HepG2 (cell line): Measurements from ENCODE around the gene TOB1. TPM values are rescaled to one million over a fixed set of nuclear protein-coding genes. Genes with fewer than 3 reads are reported as not detected.

Source experiments
- ATRX ChIP-seq: sonication (generic); formaldehyde crosslinking; IDR thresholded peaks from 2 replicates; pipeline ENCODE4 v1.4.0; 2020; ENCODE audit warnings: missing genetic modification reagents, borderline replicate concordance
- BCL6 ChIP-seq: IDR thresholded peaks from 2 replicates; pipeline ENCODE4 v1.6.1; 2016; ENCODE audit warnings: missing genetic modification reagents, missing compliant biosample characterization
- CHD4 ChIP-seq: fragments of 200-600 bp; sonication (generic); IDR thresholded peaks from 2 replicates; pipeline ENCODE4 v1.7.0; 2017; ENCODE audit warnings: mild to moderate bottlenecking, low read length, borderline replicate concordance
- FOXP1 ChIP-seq, 2 experiments: fragments of 450-650 bp in 1 of 2; IDR thresholded peaks; 2 replicates each; pipeline ENCODE4 v1.6.1; 2017 to 2018; ENCODE audit warnings: antibody characterized with exemption in 1 of 2
- GLMP ChIP-seq: sonication (generic); formaldehyde crosslinking; IDR thresholded peaks from 2 replicates; pipeline ENCODE4 v1.9.0; 2021; ENCODE audit warnings: missing genetic modification reagents, mild to moderate bottlenecking, borderline replicate concordance
- IKZF5 ChIP-seq: IDR thresholded peaks from 2 replicates; pipeline ENCODE4 v1.6.1; 2018; ENCODE audit warnings: missing genetic modification reagents, mild to moderate bottlenecking, missing compliant biosample characterization
- MYNN ChIP-seq: sonication (generic); formaldehyde crosslinking; IDR thresholded peaks from 2 replicates; pipeline ENCODE4 v1.4.0; 2020; ENCODE audit warnings: mild to moderate bottlenecking, low read depth, missing genetic modification reagents
- NCOA5 ChIP-seq: sonication (generic); formaldehyde crosslinking; IDR thresholded peaks from 2 replicates; pipeline ENCODE4 v1.4.0; 2020; ENCODE audit warnings: missing genetic modification reagents
- NFYC ChIP-seq: IDR thresholded peaks from 2 replicates; pipeline ENCODE4 v1.6.1; 2016; ENCODE audit warnings: missing genetic modification reagents, missing compliant biosample characterization
- PHF20 ChIP-seq: sonication (generic); formaldehyde crosslinking; IDR thresholded peaks from 2 replicates; pipeline ENCODE4 v1.5.0; 2020; ENCODE audit warnings: mild to moderate bottlenecking, missing genetic modification reagents
- SKI ChIP-seq: fragments of 450-650 bp; IDR thresholded peaks from one replicate; pipeline ENCODE4 v1.6.1; 2018; ENCODE audit warnings: mild to moderate bottlenecking; ENCODE audit not compliant: partially characterized antibody
- TAF15 ChIP-seq: fragments of 200-400 bp; formaldehyde crosslinking; IDR thresholded peaks from one replicate; pipeline ENCODE4 v1.6.1; 2018; ENCODE audit warnings: mild to moderate bottlenecking, low read depth, low read length; ENCODE audit not compliant: poor library complexity, severe bottlenecking
- TBX3 ChIP-seq: fragments of 450-650 bp; IDR thresholded peaks from 2 replicates; pipeline ENCODE4 v1.6.1; 2017; ENCODE audit warnings: antibody characterized with exemption, mild to moderate bottlenecking, inconsistent platforms, borderline replicate concordance
- TIGD3 ChIP-seq: sonication (generic); formaldehyde crosslinking; IDR thresholded peaks from 2 replicates; pipeline ENCODE4 v1.5.1; 2020; ENCODE audit warnings: mild to moderate bottlenecking, missing genetic modification reagents, borderline replicate concordance
- ZMAT3 ChIP-seq: sonication (generic); formaldehyde crosslinking; conservative IDR thresholded peaks from 2 replicates; pipeline ENCODE4 v1.7.0; 2021; ENCODE audit warnings: missing genetic modification reagents
- ZNF768 ChIP-seq: sonication (generic); formaldehyde crosslinking; IDR thresholded peaks from 2 replicates; pipeline ENCODE4 v1.4.0; 2020; ENCODE audit warnings: missing genetic modification reagents
- ZXDC ChIP-seq: sonication (generic); formaldehyde crosslinking; IDR thresholded peaks from 2 replicates; pipeline ENCODE4 v1.5.0; 2020; ENCODE audit warnings: mild to moderate bottlenecking, missing genetic modification reagents
- polyA plus RNA-seq, 8 experiments: library from polyadenylated mRNA; depleted of rRNA in 3 of 8; stranded (reverse) in 7 of 8; unstranded in 1 of 8; fragments of >200 nt; fragmentation: Illumina TruSeq in 4 of 8; extraction: Trizol in 4 of 8; gene quantifications; 2 replicates each; pipeline versions ENCODE4 v1.2.1 to v1.2.3, GENCODE V29; 2011 to 2016; ENCODE audit warnings: low read depth in 4 of 8, missing spikeins in 1 of 8, mixed read lengths in 1 of 8; ENCODE audit not compliant: insufficient read depth in 1 of 8
- total RNA-seq, 5 experiments: library from RNA; depleted of rRNA; stranded (reverse); fragments of >200 nt; fragmentation: Illumina TruSeq; extraction: Trizol; gene quantifications; 2 replicates each; pipeline ENCODE4 v1.2.3, GENCODE V29; 2016; ENCODE audit warnings: low read depth in 1 of 5
- TF ChIP-seq, protein P1 (sequence below): sonication (generic); formaldehyde crosslinking; IDR thresholded peaks from 2 replicates; pipeline ENCODE4 v1.5.0; 2020; ENCODE audit warnings: missing genetic modification reagents, mild to moderate bottlenecking, borderline replicate concordance
- TF ChIP-seq, protein P2 (sequence below): sonication (generic); formaldehyde crosslinking; IDR thresholded peaks from 2 replicates; pipeline ENCODE4 v1.8.1; 2023; ENCODE audit warnings: missing genetic modification reagents, inconsistent platforms, borderline replicate concordance

TOB1 gene
- total and polyA plus RNA-seq, 2 of the 13 experiments (the other 11 are each of a cell fraction or from before 2014, with no cell fraction given), result 21.9 to 57.7 TPM

DNA sequence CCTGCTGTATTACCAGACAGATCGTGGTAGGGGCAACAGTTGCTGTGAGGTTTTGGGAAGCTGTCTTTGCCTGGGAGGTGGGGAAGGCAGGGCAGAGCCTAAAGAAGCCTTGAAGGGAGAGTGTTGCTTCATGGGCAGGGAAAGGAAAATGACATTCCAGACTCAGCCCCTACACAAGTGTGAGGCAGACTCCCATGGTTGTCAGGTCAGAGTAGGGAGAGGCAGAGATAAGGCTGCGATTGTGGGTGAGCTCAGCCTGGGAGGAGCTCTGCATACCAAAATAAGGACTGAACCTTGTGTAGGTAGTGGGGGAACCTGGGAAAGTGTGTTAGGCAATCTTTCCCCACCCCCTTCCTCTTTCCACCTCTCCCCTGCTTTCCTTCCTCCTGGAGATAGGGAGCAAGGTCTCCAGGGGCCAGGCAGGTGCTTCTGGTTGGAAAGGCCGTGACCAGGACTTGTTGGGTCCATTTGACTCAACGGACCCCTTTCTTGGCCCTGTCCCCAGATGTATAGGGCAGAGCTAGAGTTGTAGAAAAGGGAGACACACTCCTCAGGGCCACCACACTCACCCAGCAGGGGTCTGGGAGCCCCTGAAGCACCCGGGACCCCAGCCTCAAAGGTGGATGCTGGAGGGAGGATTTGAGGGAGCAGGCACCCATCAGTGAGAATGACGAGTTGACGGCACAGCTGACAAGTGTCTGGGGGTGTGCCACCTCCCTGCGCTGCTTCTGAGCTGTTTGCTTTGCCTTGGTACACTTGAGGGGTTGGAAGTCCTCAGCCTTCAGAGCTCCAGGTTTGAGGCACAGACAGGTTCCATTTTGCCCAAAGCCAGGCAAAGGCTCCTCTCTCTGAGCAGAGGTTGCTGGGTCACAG, 18.5 kb upstream of the TOB1 start (continued):
- TF ChIP-seq NFYC (CRISPR knock-in tag) (no peak; the same call in 1 of the 2 replicates), TAF15 (no peak), GLMP (no peak), FOXP1 (IDR thresholded peaks at IDR 0.05) (no peak), FOXP1 (CRISPR knock-in tag; IDR thresholded peaks at IDR 0.05) (peak; percentile 60; the same call in 1 of the 2 replicates), MYNN (CRISPR knock-in tag) (no peak), ZNF768 (no peak), SKI (no peak), TBX3 (no peak), IKZF5 (CRISPR knock-in tag) (no peak), NCOA5 (CRISPR knock-in tag) (no peak), BCL6 (CRISPR knock-in tag) (0 out of 2 replicates have a peak, but pooled peaks have one; percentile 15), TIGD3 (CRISPR knock-in tag) (no peak), CHD4 (0 out of 2 replicates have a peak, but pooled peaks have one; percentile 55), ATRX (CRISPR knock-in tag) (no peak), ZMAT3 (CRISPR knock-in tag) (peak; percentile 80), ZXDC (0 out of 2 replicates have a peak, but pooled peaks have one; percentile 56), PHF20 (CRISPR knock-in tag) (no peak)
- TF ChIP-seq, protein P1, sequence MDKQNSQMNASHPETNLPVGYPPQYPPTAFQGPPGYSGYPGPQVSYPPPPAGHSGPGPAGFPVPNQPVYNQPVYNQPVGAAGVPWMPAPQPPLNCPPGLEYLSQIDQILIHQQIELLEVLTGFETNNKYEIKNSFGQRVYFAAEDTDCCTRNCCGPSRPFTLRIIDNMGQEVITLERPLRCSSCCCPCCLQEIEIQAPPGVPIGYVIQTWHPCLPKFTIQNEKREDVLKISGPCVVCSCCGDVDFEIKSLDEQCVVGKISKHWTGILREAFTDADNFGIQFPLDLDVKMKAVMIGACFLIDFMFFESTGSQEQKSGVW (CRISPR knock-in tag), result no peak
- TF ChIP-seq, protein P2, sequence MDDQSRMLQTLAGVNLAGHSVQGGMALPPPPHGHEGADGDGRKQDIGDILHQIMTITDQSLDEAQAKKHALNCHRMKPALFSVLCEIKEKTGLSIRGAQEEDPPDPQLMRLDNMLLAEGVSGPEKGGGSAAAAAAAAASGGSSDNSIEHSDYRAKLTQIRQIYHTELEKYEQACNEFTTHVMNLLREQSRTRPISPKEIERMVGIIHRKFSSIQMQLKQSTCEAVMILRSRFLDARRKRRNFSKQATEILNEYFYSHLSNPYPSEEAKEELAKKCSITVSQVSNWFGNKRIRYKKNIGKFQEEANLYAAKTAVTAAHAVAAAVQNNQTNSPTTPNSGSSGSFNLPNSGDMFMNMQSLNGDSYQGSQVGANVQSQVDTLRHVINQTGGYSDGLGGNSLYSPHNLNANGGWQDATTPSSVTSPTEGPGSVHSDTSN (CRISPR knock-in tag), result no peak
